KMS-11 (cell line): ENCODE results near the gene ZBTB24.
A peak's percentile ranks its signal among the peaks of the same experiment; 100 is the strongest.

Source experiments
- H2AFZ ChIP-seq: fragments of 200-600 bp; sonication (generic); 2 replicates; pipeline ENCODE4 v1.6.1; 2016; ENCODE audit warnings: antibody characterized with exemption, mixed run types, low read depth
- H3K27ac ChIP-seq: fragments of 200-600 bp; sonication (generic); 2 replicates; pipeline ENCODE4 v1.6.1; 2016; ENCODE audit warnings: mild to moderate bottlenecking, mixed run types
- H3K27me3 ChIP-seq: fragments of 200-600 bp; sonication (generic); 2 replicates; pipeline ENCODE4 v1.6.1; 2017; ENCODE audit warnings: mild to moderate bottlenecking, low read depth, mixed run types, moderate library complexity; ENCODE audit not compliant: insufficient read depth
- H3K36me3 ChIP-seq: fragments of 200-600 bp; sonication (generic); 2 replicates; pipeline ENCODE4 v1.6.1; 2017; ENCODE audit warnings: mild to moderate bottlenecking, mixed run types; ENCODE audit not compliant: insufficient read depth
- H3K4me1 ChIP-seq: fragments of 200-600 bp; sonication (generic); 2 replicates; pipeline ENCODE4 v1.6.1; 2016; ENCODE audit warnings: mild to moderate bottlenecking, low read depth, mixed run types; ENCODE audit not compliant: poor library complexity, severe bottlenecking
- H3K4me2 ChIP-seq: fragments of 200-600 bp; sonication (generic); 2 replicates; pipeline ENCODE4 v1.7.0; 2016; ENCODE audit warnings: mild to moderate bottlenecking, mixed run types
- H3K4me3 ChIP-seq: fragments of 200-600 bp; sonication (generic); IDR thresholded peaks from 2 replicates; pipeline ENCODE4 v1.6.1; 2017; ENCODE audit warnings: low read depth, low read length, mixed read lengths; ENCODE audit not compliant: insufficient read depth
- H3K79me2 ChIP-seq: fragments of 200-600 bp; sonication (generic); 2 replicates; pipeline ENCODE4 v1.6.1; 2016; ENCODE audit warnings: low read depth, mixed run types; ENCODE audit not compliant: insufficient read depth
- H3K9ac ChIP-seq: fragments of 200-600 bp; sonication (generic); 2 replicates; pipeline ENCODE4 v1.6.1; 2016; ENCODE audit warnings: mild to moderate bottlenecking, mixed run types
- H4K20me1 ChIP-seq: fragments of 200-600 bp; sonication (generic); 2 replicates; pipeline ENCODE4 v1.6.1; 2016; ENCODE audit warnings: mild to moderate bottlenecking, mixed run types; ENCODE audit not compliant: insufficient read depth
- TF ChIP-seq, protein P1 (sequence below): fragments of 200-600 bp; sonication (generic); conservative IDR thresholded peaks from 2 replicates; pipeline ENCODE4 v1.6.1; 2017; ENCODE audit warnings: low read depth, mild to moderate bottlenecking, antibody characterized with exemption, low read length, moderate library complexity, mixed read lengths

Gene ZBTB24

GRCh38 chr6:109484122-109484521 is 1.1 kb upstream of the ZBTB24 start:
- peaks cover 37% of the 10 kb centered on the region for H3K79me2 ChIP-seq
- no peak overlapping the region for H3K9ac ChIP-seq
- no peak overlapping the region; the same call in 1 of the 2 replicates for H2AFZ ChIP-seq
- H3K4me2 ChIP-seq, result peak overlapping the region; percentile 44; the same call in 1 of the 2 replicates
- H3K27ac ChIP-seq, result no peak overlapping the region
- H3K27me3 ChIP-seq, result no peaks in the 10 kb centered on the region
- H3K36me3 ChIP-seq, result no peaks in the 10 kb centered on the region
- TF ChIP-seq, protein P1, sequence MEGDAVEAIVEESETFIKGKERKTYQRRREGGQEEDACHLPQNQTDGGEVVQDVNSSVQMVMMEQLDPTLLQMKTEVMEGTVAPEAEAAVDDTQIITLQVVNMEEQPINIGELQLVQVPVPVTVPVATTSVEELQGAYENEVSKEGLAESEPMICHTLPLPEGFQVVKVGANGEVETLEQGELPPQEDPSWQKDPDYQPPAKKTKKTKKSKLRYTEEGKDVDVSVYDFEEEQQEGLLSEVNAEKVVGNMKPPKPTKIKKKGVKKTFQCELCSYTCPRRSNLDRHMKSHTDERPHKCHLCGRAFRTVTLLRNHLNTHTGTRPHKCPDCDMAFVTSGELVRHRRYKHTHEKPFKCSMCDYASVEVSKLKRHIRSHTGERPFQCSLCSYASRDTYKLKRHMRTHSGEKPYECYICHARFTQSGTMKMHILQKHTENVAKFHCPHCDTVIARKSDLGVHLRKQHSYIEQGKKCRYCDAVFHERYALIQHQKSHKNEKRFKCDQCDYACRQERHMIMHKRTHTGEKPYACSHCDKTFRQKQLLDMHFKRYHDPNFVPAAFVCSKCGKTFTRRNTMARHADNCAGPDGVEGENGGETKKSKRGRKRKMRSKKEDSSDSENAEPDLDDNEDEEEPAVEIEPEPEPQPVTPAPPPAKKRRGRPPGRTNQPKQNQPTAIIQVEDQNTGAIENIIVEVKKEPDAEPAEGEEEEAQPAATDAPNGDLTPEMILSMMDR, result no peak
- H3K4me3 ChIP-seq, result no peak overlapping the region
- peaks cover 32% of the 10 kb centered on the region for H3K4me1 ChIP-seq
- no peaks in the 10 kb centered on the region for H4K20me1 ChIP-seq

DNA sequence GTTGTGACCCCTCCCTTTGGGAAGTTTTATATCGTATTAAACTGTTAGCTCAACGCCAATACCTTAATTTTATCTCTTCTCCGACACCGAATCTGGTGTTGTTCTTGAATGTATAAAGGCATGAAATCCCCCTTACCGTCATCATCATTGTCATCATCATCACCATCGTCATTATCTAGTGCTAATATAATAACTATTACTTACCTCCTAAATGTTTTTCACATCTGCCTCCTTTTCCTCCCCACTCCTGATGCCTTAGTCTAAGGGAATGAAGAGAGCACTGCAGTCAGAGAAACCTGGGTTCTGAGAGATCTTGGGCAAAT is 677 bp upstream of the ZBTB24 start:
- no peak overlapping the region for H3K9ac ChIP-seq

GRCh38 chr6:109480993-109481480 is 2.0 kb downstream of the ZBTB24 start:
- H3K4me2 ChIP-seq, result peak overlapping the region; percentile 78
- peaks cover 59% of the 10 kb centered on the region for H3K4me1 ChIP-seq
- no peaks in the 10 kb centered on the region for H3K27me3 ChIP-seq
- no peaks in the 10 kb centered on the region for H4K20me1 ChIP-seq
- H3K27ac ChIP-seq, result no peak overlapping the region
- no peak overlapping the region for H2AFZ ChIP-seq
- TF ChIP-seq, protein P1, result no peak
- H3K79me2 ChIP-seq, result peaks cover 64% of the 10 kb centered on the region
- H3K4me3 ChIP-seq, result no peak overlapping the region
- no peaks in the 10 kb centered on the region for H3K36me3 ChIP-seq
- H3K9ac ChIP-seq, result no peak overlapping the region

More for the DNA sequence above, 677 bp upstream of the ZBTB24 start:
- Histone ChIP-seq H3K4me3 (no peak overlapping the region), H2AFZ (peak overlapping the region; percentile 54; the same call in 1 of the 2 replicates), H3K27ac (no peak overlapping the region), H3K27me3 (no peaks in the 10 kb centered on the region), H3K4me2 (peak overlapping the region; percentile 44; the same call in 1 of the 2 replicates), H3K36me3 (no peaks in the 10 kb centered on the region), H3K79me2 (peaks cover 41% of the 10 kb centered on the region), H4K20me1 (no peaks in the 10 kb centered on the region), H3K4me1 (peaks cover 36% of the 10 kb centered on the region)
- TF ChIP-seq, protein P1, result no peak

- Histone ChIP-seq H3K36me3 (no peaks in the 10 kb centered on the region), H3K27me3 (no peaks in the 10 kb centered on the region), H3K9ac (no peak overlapping the region), H4K20me1 (no peaks in the 10 kb centered on the region), H3K4me1 (peaks cover 60% of the 10 kb centered on the region), H3K27ac (no peak overlapping the region), H3K4me2 (peak overlapping the region; percentile 50), H3K79me2 (peaks cover 64% of the 10 kb centered on the region), H3K4me3 (no peak overlapping the region), H2AFZ (no peak overlapping the region)
- TF ChIP-seq, protein P1, result no peak
Observed at GRCh38 chr6:109478841-109479624, 4.0 kb downstream of the ZBTB24 start.
